Activated T-helper 1 cell treated with anti-CD3 and anti-CD28 coated beads, Interleukin-12 subunit alpha, Interleukin-12 subunit beta, Interleukin-2, Interleukin-4 antibody, amounts not matched to agents 30 ng/mL and 10 ng/mL and 1 ng/mL, durations not matched to agents 14 hours and 24 hours and 36 hours (primary cell): Measurements from ENCODE around the gene SCAMP4. TPM values are rescaled to one million over a fixed set of nuclear protein-coding genes. Genes with fewer than 3 reads are reported as not detected.
"Not testable (repeated sequence)": the region's sequence is repeated elsewhere in the genome, so short reads cannot be mapped to it uniquely, and the experiment has no call there.

Source experiments
- DNase-seq: peaks from one replicate; pipeline ENCODE4 v3.0.0; 2021; ENCODE audit warnings: low spot score
- H3K27ac Mint-ChIP-seq: one replicate; pipeline ENCODE4 v1.8.0; 2021; ENCODE audit warnings: mild to moderate bottlenecking, mixed read lengths
- H3K27me3 Mint-ChIP-seq: one replicate; pipeline ENCODE4 v1.8.0; 2022; ENCODE audit warnings: mild to moderate bottlenecking, moderate library complexity, mixed read lengths; ENCODE audit not compliant: insufficient read depth
- H3K36me3 Mint-ChIP-seq: one replicate; pipeline ENCODE4 v1.8.0; 2021; ENCODE audit warnings: low read depth, mixed read lengths
- H3K4me1 Mint-ChIP-seq: one replicate; pipeline ENCODE4 v1.8.0; 2021; ENCODE audit warnings: low read depth, mixed read lengths
- H3K4me3 Mint-ChIP-seq: one replicate; pipeline ENCODE4 v1.8.0; 2021; ENCODE audit warnings: mild to moderate bottlenecking, moderate library complexity, mixed read lengths
- H3K9me3 Mint-ChIP-seq: one replicate; pipeline ENCODE4 v1.8.0; 2021; ENCODE audit warnings: mixed read lengths
- intact Hi-C: fragments of 100-400 bp; cut with micrococcal nuclease; formaldehyde crosslinking; loops from one replicate; pipeline ENCODE4 v1.15.1; 2024
- total RNA-seq: library from RNA; stranded (reverse); gene quantifications from 2 replicates; pipeline ENCODE4 v1.2.3, GENCODE V29; 2022

SCAMP4 gene
- total RNA-seq, 1 donor from 2014 or later = 41.5 TPM

GRCh38 chr19:1881393-1882088 is 23.7 kb upstream of the SCAMP4 start:
- peak overlapping the region; percentile 99 for H3K27ac Mint-ChIP-seq
- H3K4me3 Mint-ChIP-seq = peak overlapping the region; percentile 99
- H3K9me3 Mint-ChIP-seq, DNase-seq, H3K27me3 Mint-ChIP-seq: not testable (repeated sequence)
- intact Hi-C loops = loop anchor here (1.0 kb wide), 2 partner anchors 16 to 17 kb away; no protein-coding TSS in a partner anchor
- H3K36me3 Mint-ChIP-seq = peaks cover 14% of the 10 kb centered on the region
- peaks cover 30% of the 10 kb centered on the region for H3K4me1 Mint-ChIP-seq

- DNase-seq = peak; percentile 74
- Mint-ChIP-seq H3K36me3 (peaks cover 14% of the 10 kb centered on the region), H3K27me3 (no peaks in the 10 kb centered on the region), H3K4me3 (peak overlapping the region; percentile 99), H3K4me1 (peaks cover 28% of the 10 kb centered on the region), H3K9me3 (no peaks in the 10 kb centered on the region), H3K27ac (peak overlapping the region; percentile 99)
- intact Hi-C loops = loop anchor here (1.0 kb wide), 2 partner anchors 15 to 18 kb away; no protein-coding TSS in a partner anchor
Measured at GRCh38 chr19:1882089-1882785, 23.0 kb upstream of the SCAMP4 start.

GRCh38 chr19:1882786-1883692 is 22.2 kb upstream of the SCAMP4 start:
- Mint-ChIP-seq H3K36me3 (peaks cover 14% of the 10 kb centered on the region), H3K4me1 (peaks cover 28% of the 10 kb centered on the region), H3K27ac (peak overlapping the region; percentile 99), H3K4me3 (peak overlapping the region; percentile 99), H3K27me3 (no peaks in the 10 kb centered on the region), H3K9me3 (no peaks in the 10 kb centered on the region)
- no peak for DNase-seq
- intact Hi-C loops = loop anchor here (1.0 kb wide), 2 partner anchors 14 to 19 kb away; no protein-coding TSS in a partner anchor

- peak overlapping the region; percentile 99 for H3K4me3 Mint-ChIP-seq
- peaks cover 28% of the 10 kb centered on the region for H3K4me1 Mint-ChIP-seq
- no peaks in the 10 kb centered on the region for H3K27me3 Mint-ChIP-seq
- DNase-seq = no peak
- H3K36me3 Mint-ChIP-seq = peaks cover 14% of the 10 kb centered on the region
- intact Hi-C loops = loop anchor here (1.0 kb wide), 1 partner anchor 7 kb away; no protein-coding TSS in a partner anchor
- H3K27ac Mint-ChIP-seq = peak overlapping the region; percentile 99
- H3K9me3 Mint-ChIP-seq = no peaks in the 10 kb centered on the region
Measured at GRCh38 chr19:1883784-1884183, 21.4 kb upstream of the SCAMP4 start.

- Mint-ChIP-seq H3K4me3 (peak overlapping the region; percentile 99), H3K27ac (peak overlapping the region; percentile 99), H3K27me3 (no peaks in the 10 kb centered on the region), H3K9me3 (no peaks in the 10 kb centered on the region), H3K4me1 (peaks cover 28% of the 10 kb centered on the region), H3K36me3 (peaks cover 14% of the 10 kb centered on the region)
- intact Hi-C loops = loop anchor here (1.0 kb wide), 1 partner anchor 8 kb away; no protein-coding TSS in a partner anchor
- peak; percentile 19 for DNase-seq
Measured at GRCh38 chr19:1884291-1884718, 20.9 kb upstream of the SCAMP4 start.

GRCh38 chr19:1884719-1885334 is 20.4 kb upstream of the SCAMP4 start:
- peaks cover 14% of the 10 kb centered on the region for H3K36me3 Mint-ChIP-seq
- H3K4me3 Mint-ChIP-seq = peak overlapping the region; percentile 99
- H3K9me3 Mint-ChIP-seq = no peaks in the 10 kb centered on the region
- no peaks in the 10 kb centered on the region for H3K27me3 Mint-ChIP-seq
- H3K27ac Mint-ChIP-seq = peak overlapping the region; percentile 99
- peaks cover 28% of the 10 kb centered on the region for H3K4me1 Mint-ChIP-seq
- intact Hi-C loops = loop anchor here (1.0 kb wide), 4 partner anchors 9 to 211 kb away; partner anchors contain the start of genes ADAT3, IZUMO4, MOB3A and REXO1
- DNase-seq = no peak

- Mint-ChIP-seq H3K36me3 (peaks cover 14% of the 10 kb centered on the region), H3K4me3 (peak within 1 kb of the TSS; percentile 99), H3K4me1 (peaks cover 28% of the 10 kb centered on the region), H3K27ac (peak within 1 kb of the TSS; percentile 99)
- DNase-seq = peak; percentile 90
- intact Hi-C loops = loop anchor here (1.0 kb wide), 3 partner anchors 20 to 211 kb away; partner anchors contain the start of genes ADAT3, IZUMO4, MOB3A and REXO1
- not testable (repeated sequence) for H3K27me3 Mint-ChIP-seq, H3K9me3 Mint-ChIP-seq
Measured at GRCh38 chr19:1885398-1886119, 19.6 kb upstream of the SCAMP4 start, which contains the start of gene ABHD17A. Gene ABHD17A (minus strand): TSS chr19:1885496. CDS start chr19:1881566, 3,930 bp downstream.

- H3K9me3 Mint-ChIP-seq, H3K27ac Mint-ChIP-seq, H3K27me3 Mint-ChIP-seq, H3K4me3 Mint-ChIP-seq, intact Hi-C loops, DNase-seq: not testable (repeated sequence)
- H3K36me3 Mint-ChIP-seq = peaks cover 14% of the 10 kb centered on the region
- H3K4me1 Mint-ChIP-seq = peaks cover 28% of the 10 kb centered on the region
Measured at GRCh38 chr19:1886360-1886759, 18.8 kb upstream of the SCAMP4 start.

GRCh38 chr19:1888385-1888784 is 16.8 kb upstream of the SCAMP4 start:
- no peak overlapping the region for H3K27ac Mint-ChIP-seq
- H3K27me3 Mint-ChIP-seq = no peaks in the 10 kb centered on the region
- H3K9me3 Mint-ChIP-seq = no peaks in the 10 kb centered on the region
- H3K4me3 Mint-ChIP-seq = no peak overlapping the region
- peaks cover 10% of the 10 kb centered on the region for H3K36me3 Mint-ChIP-seq
- intact Hi-C loops = no loop called here
- peaks cover 13% of the 10 kb centered on the region for H3K4me1 Mint-ChIP-seq
- no peak for DNase-seq

- H3K4me3 Mint-ChIP-seq = no peak overlapping the region
- no peak overlapping the region for H3K27ac Mint-ChIP-seq
- H3K4me1 Mint-ChIP-seq = peaks cover 4% of the 10 kb centered on the region
- H3K9me3 Mint-ChIP-seq = no peaks in the 10 kb centered on the region
- intact Hi-C loops = no loop called here
- H3K27me3 Mint-ChIP-seq = no peaks in the 10 kb centered on the region
- H3K36me3 Mint-ChIP-seq = no peaks in the 10 kb centered on the region
- DNase-seq = no peak
Measured at GRCh38 chr19:1889907-1890306, 15.3 kb upstream of the SCAMP4 start.

- Mint-ChIP-seq H3K4me3 (peak overlapping the region; percentile 49), H3K27ac (peak overlapping the region; percentile 68), H3K36me3 (no peaks in the 10 kb centered on the region), H3K27me3 (peaks cover 1% of the 10 kb centered on the region), H3K9me3 (no peaks in the 10 kb centered on the region), H3K4me1 (peaks cover 17% of the 10 kb centered on the region)
- DNase-seq = no peak
- intact Hi-C loops = no loop called here
Measured at GRCh38 chr19:1893791-1894190, 11.4 kb upstream of the SCAMP4 start.
